Stimulated activated CD4-positive, alpha-beta T cell treated with anti-CD3 and anti-CD28 coated beads, Interleukin-2, amount 100 ng/mL, for 4 hours (primary cell): ENCODE measurements around the gene TAP2.
"Not testable (repeated sequence)": the region's sequence is repeated elsewhere in the genome, so short reads cannot be mapped to it uniquely, and the experiment has no call there.

Source experiments
- DNase-seq: peaks from one replicate; pipeline ENCODE4 v3.0.0-alpha.2; 2020; ENCODE audit warnings: low read depth

TAP2 gene

GRCh38 chr6:32838114-32838958, at the start of gene TAP2:
TSS of gene TAP2 (minus strand) at chr6:32838739. CDS start at chr6:32838233, 506 bp downstream.
- peak; percentile 96 for DNase-seq

- DNase-seq: no peak
Observed at GRCh38 chr6:32887616-32888015, 49.1 kb upstream of the TAP2 start.

- no peak for DNase-seq
Observed at GRCh38 chr6:32886681-32887383, 48.3 kb upstream of the TAP2 start.

- DNase-seq: no peak
Observed at GRCh38 chr6:32885698-32886286, 47.3 kb upstream of the TAP2 start.

GRCh38 chr6:32883789-32884188, 45.2 kb upstream of the TAP2 start:
- DNase-seq: no peak

- DNase-seq: no peak
Observed at GRCh38 chr6:32882879-32883250, 44.3 kb upstream of the TAP2 start.

GRCh38 chr6:32880962-32881361, 42.4 kb upstream of the TAP2 start:
- not testable (repeated sequence) for DNase-seq

- DNase-seq: no peak
Observed at GRCh38 chr6:32879691-32880090, 41.2 kb upstream of the TAP2 start.

GRCh38 chr6:32876603-32877002, 38.1 kb upstream of the TAP2 start:
- DNase-seq: no peak

GRCh38 chr6:32873947-32874346, 35.4 kb upstream of the TAP2 start:
- not testable (repeated sequence) for DNase-seq

- DNase-seq: peak; percentile 79
Observed at GRCh38 chr6:32868257-32868788, 29.8 kb upstream of the TAP2 start.

- no peak for DNase-seq
Observed at GRCh38 chr6:32867554-32868256, 29.2 kb upstream of the TAP2 start.

- DNase-seq: no peak
Observed at GRCh38 chr6:32867022-32867477, 28.5 kb upstream of the TAP2 start.

- no peak for DNase-seq
Observed at GRCh38 chr6:32865724-32866443, 27.3 kb upstream of the TAP2 start.

GRCh38 chr6:32862725-32863124, 24.2 kb upstream of the TAP2 start:
- DNase-seq: no peak

- DNase-seq: no peak
Observed at GRCh38 chr6:32860674-32861073, 22.1 kb upstream of the TAP2 start.

- DNase-seq: no peak
Observed at GRCh38 chr6:32858194-32858593, 19.7 kb upstream of the TAP2 start.

- DNase-seq: no peak
Observed at GRCh38 chr6:32857156-32857891, 18.8 kb upstream of the TAP2 start.

GRCh38 chr6:32855467-32856174, 17.1 kb upstream of the TAP2 start:
- DNase-seq: no peak
